NCI-H82 treated with DMSO at 0.1 percent for 48 hours (cell line): ENCODE results near the gene ZMIZ1.

ENCODE experiments used
- DNase-seq: peaks from one replicate; lab custom pipeline; 2025; ENCODE audit not compliant: unreplicated experiment; lab: John Stamatoyannopoulos, UW

The ZMIZ1 gene

GRCh38 chr10:79167537-79167936 lies 98.8 kb downstream of the ZMIZ1 start:
- no peak for DNase-seq

DNA sequence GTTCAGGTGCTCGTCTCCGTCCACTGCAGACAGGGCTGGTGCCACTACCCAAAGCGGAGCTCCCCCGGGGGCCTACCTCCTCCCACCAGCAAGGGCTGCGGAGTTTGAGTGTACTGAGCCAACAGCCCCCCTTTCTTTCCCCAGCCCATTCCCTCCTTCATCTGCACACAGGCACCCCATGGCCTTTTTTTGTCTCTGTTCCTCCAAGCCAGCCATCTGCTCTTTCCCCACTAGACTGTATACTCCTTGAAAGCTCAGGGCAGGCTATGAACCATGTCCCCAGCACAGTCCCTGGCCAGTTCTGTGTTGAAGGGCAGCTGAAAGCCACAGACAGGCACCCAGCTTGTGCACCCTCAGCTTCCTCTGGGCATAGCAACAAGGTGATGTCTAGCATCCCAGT lies 99.4 kb downstream of the ZMIZ1 start:
- no peak for DNase-seq

- no peak for DNase-seq
Measured at GRCh38 chr10:79170226-79170752, 101.5 kb downstream of the ZMIZ1 start.

- DNase-seq: no peak
Measured at GRCh38 chr10:79170993-79171392, 102.2 kb downstream of the ZMIZ1 start.

DNA sequence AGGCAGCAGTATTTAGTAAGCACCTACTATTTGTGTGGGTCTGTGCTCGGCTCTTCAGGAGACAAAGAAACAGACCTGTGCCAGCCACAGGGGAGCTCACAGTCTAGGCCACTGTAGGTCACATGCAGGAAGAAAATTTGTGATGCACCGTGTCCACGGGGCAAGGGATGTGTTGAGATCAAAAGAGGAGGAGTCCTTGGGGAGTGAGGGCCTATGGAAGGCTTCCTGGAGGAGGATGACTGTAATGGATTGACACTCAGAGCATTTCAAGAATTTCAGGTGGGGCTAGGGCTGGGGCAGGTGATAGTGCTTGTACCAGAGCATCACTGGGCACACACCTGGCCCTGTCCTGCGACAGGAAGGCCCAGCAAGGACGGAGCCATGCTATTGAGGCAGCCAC lies 102.7 kb downstream of the ZMIZ1 start:
- DNase-seq: no peak

- DNase-seq: no peak
Measured at GRCh38 chr10:79172881-79173280, 104.1 kb downstream of the ZMIZ1 start.

- DNase-seq: no peak
Measured at GRCh38 chr10:79173582-79174262, 105.0 kb downstream of the ZMIZ1 start.

DNA sequence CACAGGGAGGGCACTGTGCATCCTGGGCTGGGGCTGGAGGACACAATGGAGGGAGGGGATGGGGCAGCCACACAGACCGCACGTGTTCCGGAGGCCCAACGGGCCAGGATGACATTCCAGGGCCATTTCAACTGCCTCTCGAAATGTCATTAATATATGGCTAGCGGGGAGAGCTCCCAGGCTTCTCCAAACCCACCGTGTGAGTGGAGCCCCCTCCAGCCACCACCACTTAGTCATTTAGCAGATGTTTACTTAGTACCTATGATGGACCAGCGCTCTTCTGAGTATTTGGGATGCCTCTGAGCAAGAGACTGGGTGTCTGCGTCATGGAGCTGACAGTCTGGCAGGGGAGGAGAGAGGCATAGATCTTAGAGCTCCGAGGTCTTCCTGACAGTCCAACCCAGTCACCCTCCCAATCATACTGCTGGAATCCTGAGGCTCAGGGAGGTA lies 107.3 kb downstream of the ZMIZ1 start:
- DNase-seq: no peak

DNA sequence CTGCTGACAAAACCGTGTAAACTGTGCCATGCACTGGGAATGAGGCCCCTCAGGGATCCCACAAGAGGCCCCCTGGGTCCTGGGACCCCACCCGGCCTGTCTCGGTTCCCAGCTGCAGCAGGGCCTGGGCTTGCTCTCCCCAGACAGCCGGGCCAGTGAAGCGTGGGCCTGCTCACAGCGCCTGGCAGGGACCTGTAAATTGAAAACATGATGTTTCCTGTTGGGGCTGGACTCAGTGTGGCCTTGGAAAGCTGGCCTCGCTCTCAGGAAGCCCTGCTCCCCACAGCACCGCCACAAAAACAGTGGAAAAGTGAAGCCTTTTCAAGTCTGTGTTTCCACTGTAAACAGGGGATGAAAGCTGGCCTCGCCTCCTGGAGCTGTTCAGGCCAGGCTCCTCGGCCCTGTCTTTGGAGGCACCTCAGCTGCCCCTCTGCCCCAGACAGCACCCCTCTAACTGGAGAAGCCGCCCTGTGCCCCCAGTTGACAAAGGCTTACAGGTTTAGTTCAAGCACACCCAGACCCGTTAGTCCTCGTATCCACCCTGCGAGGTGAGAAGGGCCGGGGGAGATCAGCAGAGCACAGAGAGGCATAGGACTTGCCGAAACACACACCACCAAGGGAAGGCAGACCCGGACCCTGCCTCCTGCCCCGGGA lies 108.3 kb downstream of the ZMIZ1 start:
- no peak for DNase-seq

DNA sequence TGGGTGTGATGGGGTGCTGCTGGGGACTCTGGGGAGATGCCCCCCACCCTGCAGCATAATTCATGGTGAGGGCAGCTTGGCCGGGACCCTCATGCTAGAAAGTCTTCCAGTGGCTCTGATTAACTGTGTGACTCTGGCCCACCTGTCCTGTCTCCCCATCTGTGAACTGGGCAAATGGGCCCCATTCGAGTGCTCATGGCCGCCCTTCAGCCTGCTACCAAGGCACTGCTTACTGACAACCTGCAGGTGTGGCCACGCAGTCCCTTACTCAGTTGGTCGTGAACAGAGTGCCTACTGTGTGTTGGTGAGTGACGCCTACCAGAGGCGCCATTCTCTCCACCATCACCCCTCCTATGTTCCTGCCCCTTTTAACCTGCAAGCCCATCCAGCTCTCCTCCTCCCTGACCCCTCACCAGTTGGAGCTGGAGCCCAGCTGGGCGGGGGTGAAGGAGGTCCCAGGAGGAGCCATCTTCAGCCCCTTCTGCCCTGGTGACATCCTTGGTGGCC lies 109.4 kb downstream of the ZMIZ1 start:
- DNase-seq: no peak

- peak; percentile 50 for DNase-seq
Measured at GRCh38 chr10:79178614-79179163, 109.9 kb downstream of the ZMIZ1 start.

- DNase-seq: no peak
Measured at GRCh38 chr10:79179164-79179956, 110.6 kb downstream of the ZMIZ1 start.

GRCh38 chr10:79179957-79180309 lies 111.2 kb downstream of the ZMIZ1 start:
- no peak for DNase-seq

- no peak for DNase-seq
Measured at GRCh38 chr10:79180414-79181221, 111.9 kb downstream of the ZMIZ1 start.

DNA sequence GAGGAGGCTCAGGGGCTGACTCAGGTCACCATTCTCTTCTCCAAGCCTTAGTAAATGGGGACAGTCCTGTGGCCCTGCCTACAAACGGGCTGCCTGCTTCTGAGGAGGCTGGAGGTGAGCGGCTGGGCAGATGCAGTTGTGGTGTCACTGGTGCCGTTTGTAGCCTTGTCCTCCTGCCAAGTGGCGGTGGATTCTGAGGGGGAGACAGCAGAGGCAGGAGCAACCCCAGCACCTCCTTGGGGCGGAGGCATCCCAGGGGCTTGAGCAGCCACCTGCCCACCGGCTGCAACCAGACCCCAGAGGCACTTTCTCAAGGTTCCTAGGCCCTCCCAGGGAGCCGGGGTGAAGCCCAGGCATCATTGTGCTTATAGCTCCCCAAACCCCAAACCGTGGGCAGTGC lies 112.5 kb downstream of the ZMIZ1 start:
- DNase-seq: no peak

GRCh38 chr10:79181698-79182521 lies 113.1 kb downstream of the ZMIZ1 start:
- DNase-seq: no peak

GRCh38 chr10:79182781-79183467 lies 114.2 kb downstream of the ZMIZ1 start:
- DNase-seq: no peak

GRCh38 chr10:79183468-79183865 lies 114.7 kb downstream of the ZMIZ1 start:
- DNase-seq: no peak

GRCh38 chr10:79184145-79184625 lies 115.4 kb downstream of the ZMIZ1 start:
- no peak for DNase-seq
